Neural cell (in vitro differentiated cells): Measurements from ENCODE around the gene TWNK. TPM values are rescaled to one million over a fixed set of nuclear protein-coding genes. Genes with fewer than 3 reads are reported as not detected.

Experiments
- H2AFZ ChIP-seq: fragments of 200-600, 300-800 bp; sonication (generic), shearing (Covaris generic); 2 replicates; pipeline ENCODE4 v1.6.0; 2014; ENCODE audit warnings: low read depth, mild to moderate bottlenecking, antibody characterized with exemption, low read length, moderate library complexity
- H3F3A ChIP-seq: fragments of 200-600 bp; shearing (Covaris generic); 2 replicates; pipeline ENCODE4 v1.6.1; 2016; ENCODE audit warnings: mild to moderate bottlenecking, moderate library complexity, mixed read lengths, antibody characterized with exemption, low read length; ENCODE audit not compliant: insufficient read depth, poor library complexity, severe bottlenecking
- H3K27ac ChIP-seq: fragments of 200-600, 300-800 bp; sonication (generic), shearing (Covaris generic); 2 replicates; pipeline ENCODE4 v1.5.1; 2014; ENCODE audit warnings: mild to moderate bottlenecking, low read length, moderate library complexity
- H3K27me3 ChIP-seq: fragments of 300-800, 200-600 bp; sonication (generic), shearing (Covaris generic); 2 replicates; pipeline ENCODE4 v1.6.0; 2014; ENCODE audit warnings: mild to moderate bottlenecking, low read depth, low read length, moderate library complexity; ENCODE audit not compliant: insufficient read depth
- H3K36me3 ChIP-seq: fragments of 300-800, 200-600 bp; sonication (generic), shearing (Covaris generic); 2 replicates; pipeline ENCODE4 v1.5.1; 2014; ENCODE audit warnings: mild to moderate bottlenecking, antibody characterized with exemption, low read length, moderate library complexity; ENCODE audit not compliant: insufficient read depth
- H3K4me2 ChIP-seq: fragments of 300-800, 200-600 bp; sonication (generic), shearing (Covaris generic); 2 replicates; pipeline ENCODE4 v1.6.0; 2014; ENCODE audit warnings: mild to moderate bottlenecking, low read length
- H3K4me3 ChIP-seq: fragments of 300-800, 200-600 bp; sonication (generic), shearing (Covaris generic); 2 replicates; pipeline ENCODE4 v1.5.1; 2014; ENCODE audit warnings: mild to moderate bottlenecking, low read length, moderate library complexity
- H3K79me2 ChIP-seq: fragments of 200-600 bp; shearing (Covaris generic); replicated peaks from 2 replicates; pipeline ENCODE4 v1.6.0; 2014; ENCODE audit warnings: mild to moderate bottlenecking, low read length, moderate library complexity; ENCODE audit not compliant: insufficient read depth
- H3K9ac ChIP-seq: fragments of 300-800, 200-600 bp; sonication (generic), shearing (Covaris generic); 2 replicates; pipeline ENCODE4 v1.6.1; 2016; ENCODE audit warnings: mild to moderate bottlenecking, low read length, mixed read lengths
- H3K9me2 ChIP-seq: fragments of 200-600 bp; shearing (Covaris generic); 2 replicates; pipeline ENCODE4 v1.6.1; 2016; ENCODE audit warnings: mild to moderate bottlenecking, low read length, mixed read lengths; ENCODE audit not compliant: insufficient read depth
- H3K9me3 ChIP-seq: fragments of 200-600, 300-800 bp; sonication (generic), shearing (Covaris generic); 2 replicates; pipeline ENCODE4 v1.6.1; 2016; ENCODE audit warnings: mild to moderate bottlenecking, mixed run types, low read length, moderate library complexity, mixed read lengths
- H4K20me1 ChIP-seq: fragments of 200-600 bp; shearing (Covaris generic); 2 replicates; pipeline ENCODE4 v1.6.1; 2016; ENCODE audit warnings: mild to moderate bottlenecking, mixed run types; ENCODE audit not compliant: insufficient read depth
- CTCF ChIP-seq: fragments of 450-650 bp; IDR thresholded peaks from 2 replicates; pipeline ENCODE4 v1.5.1; 2014; ENCODE audit warnings: antibody characterized with exemption, mild to moderate bottlenecking, moderate library complexity; ENCODE audit not compliant: poor library complexity, severe bottlenecking
- EP300 ChIP-seq: fragments of 450-650 bp; conservative IDR thresholded peaks from 2 replicates; pipeline ENCODE4 v1.6.1; 2014; ENCODE audit warnings: antibody characterized with exemption, mild to moderate bottlenecking, moderate library complexity; ENCODE audit not compliant: poor library complexity, severe bottlenecking
- EZH2 ChIP-seq: fragments of 200-600, 300-800 bp; shearing (Covaris generic), sonication (generic); IDR thresholded peaks from 2 replicates; pipeline ENCODE4 v1.6.1; 2014; ENCODE audit warnings: antibody characterized with exemption, low read length, borderline replicate concordance, mild to moderate bottlenecking; ENCODE audit not compliant: insufficient read depth, poor library complexity, severe bottlenecking
- MXI1 ChIP-seq: fragments of 450-650 bp; conservative IDR thresholded peaks from 2 replicates; pipeline ENCODE4 v1.6.1; 2014; ENCODE audit warnings: antibody characterized with exemption, mild to moderate bottlenecking; ENCODE audit not compliant: poor library complexity, severe bottlenecking
- POLR2AphosphoS5 ChIP-seq: IDR thresholded peaks from 2 replicates; pipeline ENCODE4 v1.6.1; 2012
- RAD21 ChIP-seq: fragments of 450-650 bp; conservative IDR thresholded peaks from 2 replicates; pipeline ENCODE4 v1.6.1; 2014; ENCODE audit warnings: antibody characterized with exemption, mild to moderate bottlenecking, moderate library complexity
- REST ChIP-seq: IDR thresholded peaks from 2 replicates; pipeline ENCODE4 v1.6.1; 2012; ENCODE audit warnings: borderline replicate concordance
- SMC3 ChIP-seq: fragments of 450-650 bp; conservative IDR thresholded peaks from 2 replicates; pipeline ENCODE4 v1.6.1; 2014; ENCODE audit warnings: antibody characterized with exemption, mild to moderate bottlenecking, moderate library complexity; ENCODE audit not compliant: poor library complexity
- TAF1 ChIP-seq: IDR thresholded peaks from 2 replicates; pipeline ENCODE4 v1.6.1; 2012; ENCODE audit warnings: low read depth
- polyA minus RNA-seq: library from RNA; depleted of rRNA, polyadenylated mRNA; stranded (reverse); fragments of >200 nt; gene quantifications from 2 replicates; pipeline ENCODE4 v1.2.3, GENCODE V29; 2014
- polyA plus RNA-seq: library from polyadenylated mRNA; depleted of rRNA; stranded (reverse); fragments of >200 nt; gene quantifications from 2 replicates; pipeline ENCODE4 v1.2.3, GENCODE V29; 2014

The TWNK gene
- polyA plus RNA-seq (4.2 and 4.8 TPM in 2 replicates), polyA minus RNA-seq (5.6 TPM in 2 replicates)

GRCh38 chr10:100986952-100987684 is at the start of gene TWNK, which contains the start of gene MRPL43:
Gene TWNK (plus strand): TSS chr10:100987543. CDS start chr10:100988211, 668 bp downstream.
Gene MRPL43 (minus strand): TSS chr10:100987497. CDS start chr10:100987443, 54 bp downstream.
- peak within 1 kb of the TSS; percentile 81 for H2AFZ ChIP-seq
- peak within 1 kb of the TSS; percentile 87 for H3K4me3 ChIP-seq
- no peaks in the 10 kb centered on the region for H3K9me3 ChIP-seq
- H4K20me1 ChIP-seq = no peaks in the 10 kb centered on the region
- H3K36me3 ChIP-seq = no peaks in the 10 kb centered on the region
- H3K4me2 ChIP-seq = peak within 1 kb of the TSS; percentile 90
- TF ChIP-seq REST (peak; percentile 79), TAF1 (peak; percentile 76), CTCF (no peak), POLR2AphosphoS5 (peak; percentile 87), RAD21 (no peak), EZH2 (no peak), MXI1 (peak; percentile 100), SMC3 (peak; percentile 26), EP300 (peak; percentile 45)
- H3K9ac ChIP-seq = peak within 1 kb of the TSS; percentile 93
- H3F3A ChIP-seq = no peaks in the 10 kb centered on the region
- peaks cover 12% of the 10 kb centered on the region for H3K79me2 ChIP-seq
- no peaks in the 10 kb centered on the region for H3K9me2 ChIP-seq
- no peaks in the 10 kb centered on the region for H3K27me3 ChIP-seq
- H3K27ac ChIP-seq = peak within 1 kb of the TSS; percentile 94

- Histone ChIP-seq H3K79me2 (no peaks in the 10 kb centered on the region), H3F3A (no peaks in the 10 kb centered on the region), H3K4me2 (no peak overlapping the region), H3K27me3 (no peaks in the 10 kb centered on the region), H3K9ac (no peak overlapping the region), H3K4me3 (no peak overlapping the region), H4K20me1 (no peaks in the 10 kb centered on the region), H3K9me2 (no peaks in the 10 kb centered on the region), H3K9me3 (no peaks in the 10 kb centered on the region), H3K36me3 (peaks cover 12% of the 10 kb centered on the region), H3K27ac (no peak overlapping the region), H2AFZ (no peak overlapping the region)
- TF ChIP-seq EP300 = no peak
- TF ChIP-seq SMC3 = no peak
- no peak for TF ChIP-seq POLR2AphosphoS5
- TF ChIP-seq REST = no peak
- TF ChIP-seq MXI1 = no peak
- TF ChIP-seq TAF1 = no peak
- TF ChIP-seq RAD21 = no peak
- TF ChIP-seq EZH2 = no peak
- TF ChIP-seq CTCF = no peak
Observed at GRCh38 chr10:100939763-100940344, 47.5 kb upstream of the TWNK start.
